ENCODE data around the gene ARHGAP29. TPM values are rescaled to one million over a fixed set of nuclear protein-coding genes. Genes with fewer than 3 reads are reported as not detected.

Gene ARHGAP29
- polyA plus RNA-seq, 1 donor (not counting 4 experiments of a cell fraction or from before 2014, with no cell fraction given): 79.7 TPM

GRCh38 chr1:94286864-94287437, 49.6 kb upstream of the ARHGAP29 start:
- FAIRE-seq: peak; percentile 71
- no peak overlapping the region for H3K4me3 ChIP-seq (ENCODE audit: control insufficient read depth in 2 of 3, extremely low read depth in 1 of 3, insufficient read depth in 2 of 3, low read depth in 1 of 3, low read length in 3 of 3)
- H3K79me2 ChIP-seq (ENCODE audit: control insufficient read depth, insufficient read depth, low read length): no peaks in the 10 kb centered on the region
- H3K27me3 ChIP-seq (ENCODE audit: control insufficient read depth, extremely low read depth, insufficient read depth, low read length): no peaks in the 10 kb centered on the region
- no peak overlapping the region for H2AFZ ChIP-seq (ENCODE audit: control insufficient read depth, low read length)
- no peaks in the 10 kb centered on the region for H4K20me1 ChIP-seq (ENCODE audit: control insufficient read depth, extremely low read depth, insufficient read depth, low read length)
- H3K9me3 ChIP-seq (ENCODE audit: control insufficient read depth, low read depth, low read length): no peaks in the 10 kb centered on the region
- no peaks in the 10 kb centered on the region for H3K9me1 ChIP-seq (ENCODE audit: control insufficient read depth, extremely low read depth, insufficient read depth, low read length)
- H3K9ac ChIP-seq (ENCODE audit: control insufficient read depth, extremely low read depth, insufficient read depth, low read length): no peak overlapping the region
- TF ChIP-seq CTCF (optimal IDR thresholded peaks at IDR 0.05 in 1 of 3, IDR thresholded peaks at IDR 0.05 in 1 of 3, conservative IDR thresholded peaks at IDR 0.05 in 1 of 3; ENCODE audit: extremely low read depth in 1 of 3, insufficient read depth in 2 of 3, low read length in 3 of 3): no peak
- TF ChIP-seq EZH2 (IDR thresholded peaks at IDR 0.05; ENCODE audit: low read length): no peak
- dilution Hi-C loops (cut with MboI; ENCODE audit: extremely low pct_ligation_motif_present, low sequenced_read_pairs): no loop called here
- peaks cover 18% of the 10 kb centered on the region for H3K4me1 ChIP-seq (ENCODE audit: control insufficient read depth, extremely low read depth, insufficient read depth, low read length)
- H3K27ac ChIP-seq (ENCODE audit: control insufficient read depth, insufficient read depth, low read length): no peak overlapping the region
- H3K36me3 ChIP-seq (ENCODE audit: control insufficient read depth in 2 of 2, extremely low read depth in 1 of 2, insufficient read depth in 2 of 2, low read length in 2 of 2): no peaks in the 10 kb centered on the region
- DNase-seq (ENCODE audit: low read depth, low spot score): no peak
- H3K4me2 ChIP-seq (ENCODE audit: control insufficient read depth, extremely low read depth, insufficient read depth, low read depth, low read length): no peak overlapping the region

GRCh38 chr1:94285031-94285654, 47.8 kb upstream of the ARHGAP29 start:
- no peaks in the 10 kb centered on the region for H3K79me2 ChIP-seq (ENCODE audit: control insufficient read depth, insufficient read depth, low read length)
- no peak for DNase-seq (ENCODE audit: low read depth, low spot score)
- peak overlapping the region; percentile 32 for H2AFZ ChIP-seq (ENCODE audit: control insufficient read depth, low read length)
- H4K20me1 ChIP-seq (ENCODE audit: control insufficient read depth, extremely low read depth, insufficient read depth, low read length): no peaks in the 10 kb centered on the region
- H3K9me3 ChIP-seq (ENCODE audit: control insufficient read depth, low read depth, low read length): no peaks in the 10 kb centered on the region
- dilution Hi-C loops (cut with MboI; ENCODE audit: extremely low pct_ligation_motif_present, low sequenced_read_pairs): no loop called here
- peaks cover 18% of the 10 kb centered on the region for H3K4me1 ChIP-seq (ENCODE audit: control insufficient read depth, extremely low read depth, insufficient read depth, low read length)
- H3K9me1 ChIP-seq (ENCODE audit: control insufficient read depth, extremely low read depth, insufficient read depth, low read length): no peaks in the 10 kb centered on the region
- H3K4me2 ChIP-seq (ENCODE audit: control insufficient read depth, extremely low read depth, insufficient read depth, low read depth, low read length): no peak overlapping the region
- H3K9ac ChIP-seq (ENCODE audit: control insufficient read depth, extremely low read depth, insufficient read depth, low read length): no peak overlapping the region
- no peak overlapping the region for H3K27ac ChIP-seq (ENCODE audit: control insufficient read depth, insufficient read depth, low read length)
- no peaks in the 10 kb centered on the region for H3K27me3 ChIP-seq (ENCODE audit: control insufficient read depth, extremely low read depth, insufficient read depth, low read length)
- H3K36me3 ChIP-seq (ENCODE audit: control insufficient read depth in 2 of 2, extremely low read depth in 1 of 2, insufficient read depth in 2 of 2, low read length in 2 of 2): no peaks in the 10 kb centered on the region
- no peak overlapping the region for H3K4me3 ChIP-seq (ENCODE audit: control insufficient read depth in 2 of 3, extremely low read depth in 1 of 3, insufficient read depth in 2 of 3, low read depth in 1 of 3, low read length in 3 of 3)
- FAIRE-seq: peak; percentile 61
- TF ChIP-seq CTCF (optimal IDR thresholded peaks at IDR 0.05 in 1 of 3, IDR thresholded peaks at IDR 0.05 in 1 of 3, conservative IDR thresholded peaks at IDR 0.05 in 1 of 3; ENCODE audit: extremely low read depth in 1 of 3, insufficient read depth in 2 of 3, low read length in 3 of 3): no peak
- no peak for TF ChIP-seq EZH2 (IDR thresholded peaks at IDR 0.05; ENCODE audit: low read length)

Measured in keratinocyte (primary cell).